D341Med (cell line): Measurements from ENCODE around the gene CARMIL3.

Experiments
- DNase-seq: peaks from one replicate; pipeline ENCODE4 v3.0.0; 2012; ENCODE audit warnings: low spot score

The CARMIL3 gene

DNA sequence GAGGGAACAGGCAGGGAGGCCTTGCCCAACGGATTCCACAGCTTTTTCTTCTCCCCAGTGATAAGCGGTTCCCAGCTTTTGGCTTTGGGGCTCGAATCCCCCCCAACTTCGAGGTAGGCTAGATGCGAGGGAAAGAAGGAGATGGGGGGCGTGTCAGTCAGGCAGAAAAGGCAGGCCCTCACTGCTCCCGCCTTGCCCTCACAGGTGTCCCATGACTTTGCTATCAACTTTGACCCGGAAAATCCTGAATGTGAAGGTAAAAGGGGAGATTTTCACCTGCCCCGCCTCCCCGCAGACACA lies 24.4 kb downstream of the CARMIL3 start:
- no peak for DNase-seq

GRCh38 chr14:24077086-24077485 lies 25.3 kb downstream of the CARMIL3 start:
- DNase-seq: no peak

DNA sequence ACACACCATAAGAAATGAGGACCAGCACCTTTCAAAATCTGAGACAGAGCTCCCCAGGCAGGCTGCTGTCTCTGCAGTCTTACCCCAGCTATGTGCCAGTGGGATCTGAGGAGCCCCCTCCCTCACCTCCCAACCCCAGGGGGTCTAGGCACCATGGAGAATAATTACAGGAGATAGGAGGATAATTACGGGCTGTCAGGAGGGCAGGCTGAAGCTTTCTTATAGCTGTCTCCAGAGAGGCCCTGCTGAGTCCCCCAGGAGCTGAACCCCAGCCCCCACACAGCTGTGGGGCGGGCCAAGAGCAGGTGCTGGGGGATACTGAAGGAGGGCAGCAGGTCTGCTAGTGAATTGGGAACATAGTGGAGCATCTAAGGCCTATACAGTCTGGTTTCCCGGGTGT lies 26.3 kb downstream of the CARMIL3 start:
- peak; percentile 72 for DNase-seq

DNA sequence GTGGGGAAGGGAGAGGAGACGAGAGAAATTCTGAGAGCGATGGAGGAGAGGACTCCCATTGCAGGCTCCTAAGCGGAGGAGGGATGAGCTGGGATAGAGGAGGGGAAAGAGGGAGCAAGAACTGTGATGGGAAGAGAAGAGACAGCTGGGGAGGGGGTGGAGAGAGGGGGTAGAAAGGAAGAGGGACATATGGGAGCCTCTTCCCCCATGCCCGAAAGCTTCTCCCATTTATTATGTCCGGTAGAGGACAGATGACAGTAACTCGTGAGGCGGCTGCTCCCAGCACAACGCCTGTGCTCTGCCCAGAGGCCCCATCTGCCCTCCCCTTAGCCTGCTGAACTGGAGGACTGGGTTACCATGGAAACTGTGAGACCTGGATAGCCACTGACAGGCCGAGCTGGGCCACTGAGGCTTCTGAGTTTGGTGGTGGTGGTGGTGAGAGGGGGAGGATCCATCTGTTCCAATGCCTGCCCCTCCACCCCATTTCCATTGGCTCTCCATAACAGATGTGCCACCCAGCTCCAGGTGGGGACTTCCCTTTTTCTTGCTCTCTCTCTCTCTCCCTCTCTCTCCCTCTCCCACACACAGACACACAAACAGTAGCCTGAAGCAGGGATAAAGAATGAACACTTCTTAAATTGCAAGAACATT lies 27.8 kb downstream of the CARMIL3 start:
- peak; percentile 83 for DNase-seq

- no peak for DNase-seq
These were observed 28.3 kb downstream of the CARMIL3 start for GRCh38 chr14:24080142-24080530.

- DNase-seq: peak; percentile 86
These were observed 29.3 kb downstream of the CARMIL3 start for GRCh38 chr14:24080888-24081738.

DNA sequence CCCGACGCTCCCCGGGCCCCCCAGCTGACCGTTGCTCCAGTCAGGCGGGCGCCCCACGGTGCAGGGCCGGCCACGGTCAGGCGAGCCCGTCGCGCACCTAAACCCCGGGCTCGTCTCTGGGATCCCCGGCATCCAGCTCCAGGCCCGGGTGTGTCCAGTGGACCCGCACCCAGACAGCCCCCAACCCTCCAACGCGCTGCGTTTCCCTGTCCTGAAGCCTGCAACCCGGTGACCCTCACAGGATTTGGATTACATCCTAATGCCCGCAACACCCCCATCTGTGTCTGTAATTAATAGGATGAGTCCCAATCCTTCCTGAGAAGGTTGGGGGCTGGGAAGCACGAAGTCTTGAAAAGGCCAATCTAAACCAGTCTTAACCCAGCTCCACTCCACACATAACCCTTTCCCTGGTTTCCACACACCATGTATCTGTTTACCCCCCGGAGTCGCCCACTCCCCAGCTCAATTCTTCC lies 30.0 kb downstream of the CARMIL3 start:
- DNase-seq: no peak

- no peak for DNase-seq
These were observed 30.7 kb downstream of the CARMIL3 start for GRCh38 chr14:24082411-24083080.

- DNase-seq: no peak
These were observed 31.7 kb downstream of the CARMIL3 start for GRCh38 chr14:24083462-24083861.

GRCh38 chr14:24084440-24084839 lies 32.6 kb downstream of the CARMIL3 start:
- no peak for DNase-seq

DNA sequence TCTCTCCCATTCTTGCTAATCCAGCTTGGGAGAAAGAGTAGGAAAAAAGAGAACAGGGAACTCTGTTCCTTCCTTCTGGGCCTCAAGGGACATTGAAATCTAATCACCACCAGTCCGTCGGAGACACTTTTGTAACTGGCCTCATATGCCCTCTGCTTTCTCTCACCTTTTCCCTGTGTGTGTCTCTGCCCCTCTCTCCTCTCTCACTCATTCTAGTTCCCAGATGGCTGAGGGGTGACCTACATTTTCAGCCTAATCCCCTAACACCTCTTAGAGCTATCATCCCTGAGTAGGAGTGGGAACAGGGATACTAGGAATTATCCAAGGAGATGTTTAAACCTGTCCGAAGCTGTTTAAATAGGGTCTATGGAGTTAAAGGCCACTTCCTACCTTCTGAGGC lies 33.4 kb downstream of the CARMIL3 start:
- DNase-seq: peak; percentile 51

DNA sequence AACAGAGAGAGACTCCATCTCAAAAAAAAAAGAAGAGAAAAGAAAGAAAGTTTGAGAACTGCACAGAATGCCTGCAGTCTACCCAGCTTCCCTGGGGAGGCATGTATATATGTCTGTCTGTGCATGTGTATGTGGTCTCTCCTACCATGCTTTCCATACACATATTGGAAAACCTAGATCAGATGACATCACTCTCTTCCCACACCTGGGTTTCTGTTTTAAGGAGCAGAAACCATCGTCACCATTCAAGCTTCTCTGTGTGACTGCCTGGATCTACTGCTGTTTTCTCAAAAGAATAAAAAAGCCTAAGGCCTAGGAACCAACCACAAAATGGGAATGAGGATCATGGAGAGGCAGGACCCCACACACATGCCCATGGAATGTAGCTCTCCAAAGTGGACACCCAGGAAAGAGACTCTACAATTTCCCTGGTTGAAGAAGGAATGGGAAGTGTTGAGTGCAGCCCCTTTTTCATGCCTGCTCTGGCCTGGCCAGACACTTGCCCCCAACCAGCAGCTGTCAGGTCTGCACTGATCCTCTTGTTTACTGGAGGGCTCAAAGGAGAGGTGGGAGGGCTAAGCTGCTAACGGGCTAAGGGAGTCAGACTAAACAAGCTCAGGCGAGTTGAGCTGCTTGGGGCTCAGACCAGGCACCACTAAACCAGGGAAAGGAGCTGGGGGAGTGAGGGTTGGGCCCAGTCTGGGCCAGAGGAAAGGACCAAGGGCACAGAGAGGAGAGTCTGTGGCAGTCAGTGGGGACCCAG lies 34.6 kb downstream of the CARMIL3 start:
- DNase-seq: peak; percentile 75

- no peak for DNase-seq
These were observed 35.2 kb downstream of the CARMIL3 start for GRCh38 chr14:24087004-24087403.

DNA sequence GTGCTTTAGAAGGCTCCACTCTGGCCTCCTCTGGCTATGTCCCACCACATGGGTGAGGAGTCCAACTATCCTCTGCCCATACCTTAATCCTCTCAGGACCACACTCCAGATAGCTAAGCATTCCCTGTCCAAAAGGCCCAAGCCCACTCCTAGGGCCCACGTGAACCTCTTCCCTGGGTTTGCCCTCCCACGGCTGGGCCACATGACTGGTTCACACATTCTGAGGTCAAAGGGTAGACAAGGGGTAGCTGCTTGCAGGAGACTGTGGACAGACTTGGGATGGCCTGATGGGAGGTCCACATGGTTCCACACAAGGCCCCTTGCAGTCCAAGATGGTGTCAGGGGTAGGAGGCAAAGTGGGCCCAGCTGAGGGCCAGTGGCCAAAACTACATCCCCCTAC lies 36.3 kb downstream of the CARMIL3 start:
- DNase-seq: no peak

DNA sequence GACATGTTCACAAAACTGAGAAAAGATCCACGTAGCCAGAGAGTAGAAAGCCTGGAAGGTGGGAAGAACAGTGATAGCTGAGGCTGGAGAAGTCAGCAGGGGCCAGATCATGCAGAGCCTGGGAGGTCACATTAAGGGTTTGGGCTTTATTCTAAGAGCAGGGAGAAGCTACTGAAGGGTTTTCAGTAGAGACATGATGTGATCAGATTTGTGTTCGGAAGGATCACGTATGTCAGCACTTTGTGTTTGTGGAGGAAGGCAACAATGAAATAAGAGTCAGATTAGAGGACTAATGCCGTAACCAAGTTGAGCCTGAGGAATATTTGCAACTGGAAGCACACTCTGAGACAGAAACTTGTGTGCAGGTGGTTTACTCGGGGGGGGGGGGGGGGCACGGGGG lies 38.1 kb downstream of the CARMIL3 start:
- no peak for DNase-seq

GRCh38 chr14:24092110-24092504 lies 40.3 kb downstream of the CARMIL3 start:
- DNase-seq: no peak

DNA sequence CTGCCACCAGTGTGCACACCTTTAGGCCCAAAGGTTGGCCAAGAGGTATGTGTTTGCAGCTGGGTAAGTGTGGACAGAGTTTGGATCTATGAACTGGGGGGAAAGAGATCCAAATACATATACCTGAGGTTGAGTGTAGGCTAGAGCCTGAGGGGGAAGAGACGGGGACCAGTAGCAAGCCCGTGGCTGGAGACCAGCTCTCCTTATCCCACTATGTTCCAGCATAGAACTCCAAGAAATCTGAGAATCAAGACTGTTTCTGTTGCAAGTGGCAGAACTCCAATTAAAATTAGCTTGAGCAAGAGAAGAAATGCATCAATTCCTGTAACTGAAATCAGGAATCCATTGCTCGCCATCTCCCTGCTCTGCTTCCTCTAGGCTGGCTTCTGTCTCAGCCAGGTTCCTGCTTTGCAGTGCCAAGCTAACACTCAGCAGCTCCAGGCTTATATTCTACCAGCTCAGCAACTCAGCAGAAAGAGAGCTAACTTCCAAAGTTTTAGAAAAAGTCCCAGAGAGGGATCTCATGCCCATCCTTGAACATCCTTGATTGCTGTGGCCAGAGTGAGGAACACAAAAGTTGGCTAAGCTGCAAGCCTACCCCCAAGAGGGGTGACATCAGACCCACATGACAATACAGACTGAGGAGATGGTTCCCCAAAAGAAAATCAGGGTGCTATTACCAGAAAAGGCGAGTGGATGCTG lies 40.8 kb downstream of the CARMIL3 start:
- no peak for DNase-seq

DNA sequence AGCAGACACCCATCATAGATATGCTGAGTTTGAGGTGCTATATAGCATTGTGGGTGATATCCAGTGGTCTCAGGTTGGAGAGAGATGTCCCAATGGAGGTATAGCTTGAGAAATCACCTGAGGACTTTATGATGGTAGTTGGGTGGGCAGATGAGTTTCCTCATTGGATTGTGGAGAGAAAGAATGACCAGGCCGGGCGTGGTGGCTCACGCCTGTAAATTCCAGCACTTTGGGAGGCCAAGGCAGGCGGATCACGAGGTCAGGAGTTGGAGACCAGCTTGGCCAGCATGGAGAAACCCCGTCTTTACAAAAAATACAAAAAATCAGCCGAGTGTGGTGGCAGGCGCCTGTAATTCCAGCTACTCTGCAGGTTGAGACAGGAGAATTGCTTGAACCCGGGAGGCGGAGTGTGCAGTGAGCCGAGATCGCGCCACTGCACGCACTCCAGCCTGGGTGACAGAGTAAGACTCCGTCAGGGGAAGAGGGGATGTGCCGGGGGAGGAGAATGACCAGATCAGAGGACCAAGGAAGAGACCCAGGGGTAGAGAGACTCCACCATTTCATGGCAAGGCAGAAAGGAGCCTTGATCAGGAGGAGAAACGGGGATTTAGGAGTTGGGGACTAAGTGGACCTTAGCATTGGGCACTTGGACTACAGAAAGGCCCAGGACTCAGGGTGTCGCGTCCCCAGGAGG lies 41.5 kb downstream of the CARMIL3 start:
- DNase-seq: no peak

DNA sequence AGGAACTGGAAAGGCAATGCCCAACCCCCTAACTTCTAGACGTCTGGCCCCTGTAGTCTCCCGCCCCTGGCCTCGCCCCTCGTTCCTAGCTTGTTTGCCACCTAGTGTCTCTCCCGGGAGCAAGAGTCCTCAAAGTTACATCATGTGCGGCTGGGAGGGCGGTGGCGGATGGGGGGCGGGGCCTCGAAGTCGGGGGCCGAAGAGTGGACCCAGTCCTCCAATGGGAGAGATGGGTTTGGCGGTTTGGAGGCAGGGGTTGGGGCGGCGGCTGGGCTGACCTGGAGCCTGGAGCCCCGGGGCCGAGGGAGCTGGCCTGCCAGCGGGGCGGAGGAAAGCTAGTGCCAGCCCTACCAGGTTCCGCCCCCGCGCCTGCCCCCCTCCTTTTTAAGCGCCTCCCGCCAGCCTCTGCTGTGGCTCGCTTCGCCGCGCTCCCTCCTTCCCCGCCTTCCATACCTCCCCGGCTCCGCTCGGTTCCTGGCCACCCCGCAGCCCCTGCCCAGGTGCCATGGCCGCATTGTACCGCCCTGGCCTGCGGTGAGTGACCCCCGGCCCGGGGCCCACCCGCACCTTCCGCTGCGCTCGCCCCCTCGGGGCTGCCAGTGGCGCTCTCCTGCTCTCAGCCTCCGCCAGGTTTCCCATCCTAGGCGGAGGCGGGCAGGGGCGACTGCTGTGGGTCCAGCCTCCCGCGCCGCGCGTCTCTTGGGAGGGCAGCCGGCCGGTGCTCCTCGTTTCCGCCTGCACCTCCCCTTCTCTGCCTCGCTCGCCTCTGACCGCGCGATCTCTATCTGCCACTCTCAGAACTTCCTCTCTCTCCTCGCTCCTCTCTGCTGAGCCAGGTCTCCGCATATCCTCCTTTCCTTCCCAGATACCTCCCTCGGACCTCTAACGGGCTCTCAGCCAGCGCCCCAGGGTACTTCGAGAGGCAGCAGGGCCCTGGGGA lies 42.4 kb downstream of the CARMIL3 start, which contains the start of gene PCK2:
Gene PCK2 (plus strand): TSS at position 411 of the 940 bp plus-strand sequence. CDS start 95 bp downstream, at position 506.
- peak; percentile 96 for DNase-seq

DNA sequence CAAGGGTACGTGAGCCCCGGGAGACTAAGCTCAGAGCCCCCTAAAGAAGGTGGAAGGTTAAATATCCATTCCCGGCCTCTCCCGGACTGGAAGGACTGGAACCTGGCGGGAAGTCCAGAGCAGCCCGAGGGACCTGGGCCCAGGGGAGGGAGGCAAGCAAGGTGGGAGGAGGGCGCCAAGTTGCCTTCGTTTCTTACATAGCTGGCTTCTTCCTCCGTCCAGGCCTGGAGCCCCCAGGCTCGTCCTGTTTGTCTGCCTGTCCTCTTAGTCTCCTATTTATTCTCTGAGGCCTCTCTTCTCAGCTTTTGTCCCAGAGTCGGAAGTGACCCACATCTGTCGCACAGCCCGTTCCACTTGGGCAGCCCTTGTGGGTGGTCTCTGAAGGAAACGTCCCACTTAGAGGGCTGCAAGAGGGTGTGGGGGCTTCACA lies 43.0 kb downstream of the CARMIL3 start:
- no peak for DNase-seq
